ENCODE results near the gene KRTAP10-11. TPM values are rescaled to one million over a fixed set of nuclear protein-coding genes. Genes with fewer than 3 reads are reported as not detected.

Gene KRTAP10-11
- total and polyA plus RNA-seq, 3 donors from 2014 or later, result 0.37 TPM; not detected in 2

DNA sequence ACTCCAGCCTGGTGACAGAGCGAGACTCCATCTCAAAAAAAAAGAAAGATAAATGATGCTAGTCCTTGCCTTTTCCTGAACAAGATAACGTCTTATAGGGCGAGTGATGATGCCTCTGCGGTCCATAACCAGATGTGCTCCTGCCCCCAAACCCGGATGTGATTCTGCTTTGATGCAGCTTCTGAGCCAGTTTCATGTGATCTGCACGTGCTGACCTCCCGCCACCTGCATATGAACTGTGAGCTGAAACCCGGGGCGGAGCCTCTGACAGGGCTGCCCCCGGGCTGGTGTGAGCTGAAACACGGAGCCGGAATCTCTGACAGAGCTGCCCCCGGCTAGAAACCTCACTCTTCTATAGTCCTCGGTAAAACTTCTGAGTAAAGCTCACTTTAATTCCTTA, 6.9 kb downstream of the KRTAP10-11 start:
- Histone ChIP-seq H3K9me3 (no peaks in the 10 kb centered on the region), H3K36me3 (ENCODE audit: low read depth, missing control alignments) (no peaks in the 10 kb centered on the region), H3K4me1 (no peaks in the 10 kb centered on the region), H3K27me3 (no peaks in the 10 kb centered on the region), H3K4me3 (no peak overlapping the region), H3K27ac (no peak overlapping the region)
- WGBS, 2 donors, result 67 to 74% methylated on average over 14 of the region's 14 CpGs
- no peak for DNase-seq
- TF ChIP-seq, protein P1, sequence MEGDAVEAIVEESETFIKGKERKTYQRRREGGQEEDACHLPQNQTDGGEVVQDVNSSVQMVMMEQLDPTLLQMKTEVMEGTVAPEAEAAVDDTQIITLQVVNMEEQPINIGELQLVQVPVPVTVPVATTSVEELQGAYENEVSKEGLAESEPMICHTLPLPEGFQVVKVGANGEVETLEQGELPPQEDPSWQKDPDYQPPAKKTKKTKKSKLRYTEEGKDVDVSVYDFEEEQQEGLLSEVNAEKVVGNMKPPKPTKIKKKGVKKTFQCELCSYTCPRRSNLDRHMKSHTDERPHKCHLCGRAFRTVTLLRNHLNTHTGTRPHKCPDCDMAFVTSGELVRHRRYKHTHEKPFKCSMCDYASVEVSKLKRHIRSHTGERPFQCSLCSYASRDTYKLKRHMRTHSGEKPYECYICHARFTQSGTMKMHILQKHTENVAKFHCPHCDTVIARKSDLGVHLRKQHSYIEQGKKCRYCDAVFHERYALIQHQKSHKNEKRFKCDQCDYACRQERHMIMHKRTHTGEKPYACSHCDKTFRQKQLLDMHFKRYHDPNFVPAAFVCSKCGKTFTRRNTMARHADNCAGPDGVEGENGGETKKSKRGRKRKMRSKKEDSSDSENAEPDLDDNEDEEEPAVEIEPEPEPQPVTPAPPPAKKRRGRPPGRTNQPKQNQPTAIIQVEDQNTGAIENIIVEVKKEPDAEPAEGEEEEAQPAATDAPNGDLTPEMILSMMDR (IDR thresholded peaks at IDR 0.05), result no peak
- TF ChIP-seq POLR2A (IDR thresholded peaks at IDR 0.05), result no peak
- intact Hi-C loops (cut with DNase I; ENCODE audit: low total_unique reads), result no loop called here

DNA sequence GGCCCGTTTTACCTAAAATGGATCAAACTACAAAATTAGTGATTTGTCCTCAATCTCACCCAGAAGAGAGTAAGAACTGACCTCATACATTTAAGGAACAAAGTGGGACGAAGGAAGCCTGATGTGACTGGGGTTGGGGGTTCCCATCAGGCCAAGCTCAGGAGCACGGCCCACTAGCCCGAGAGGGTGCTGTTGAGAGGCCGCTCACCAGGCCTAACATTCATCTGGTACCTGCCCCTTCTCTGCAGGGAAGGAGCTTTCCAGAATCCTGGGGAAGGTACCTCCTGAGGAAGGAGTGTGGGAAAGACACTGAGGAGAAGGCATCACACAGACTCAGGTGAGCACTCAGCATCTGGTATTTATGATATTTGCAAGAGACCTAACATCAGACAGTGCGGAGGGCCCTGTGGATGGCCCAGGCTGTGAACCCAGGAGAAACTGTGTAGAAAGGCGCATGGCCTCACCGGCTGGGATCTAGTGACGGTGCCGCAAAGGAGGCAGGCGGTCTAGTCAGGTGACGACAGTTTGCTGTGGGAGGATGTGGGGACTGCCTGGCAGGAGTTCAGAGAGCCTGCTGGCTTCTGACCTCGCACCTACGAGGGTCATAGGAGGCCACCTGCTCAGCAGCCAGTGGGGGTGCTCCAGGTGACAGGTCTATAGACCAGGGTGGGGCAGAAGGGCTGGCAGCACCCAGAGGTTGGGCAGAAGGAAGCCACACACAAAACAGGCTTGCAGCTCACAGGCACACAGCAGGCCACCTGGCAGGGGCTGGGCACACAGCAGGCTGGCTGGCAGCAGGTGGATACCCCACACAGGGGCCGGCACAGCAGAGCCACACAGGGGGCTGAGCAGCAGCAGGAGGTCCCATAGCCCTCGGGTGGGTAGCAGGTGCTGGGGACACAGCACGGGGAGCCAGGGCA, 7.7 kb downstream of the KRTAP10-11 start:
- no peak overlapping the region for H3K4me3 ChIP-seq
- H3K27me3 ChIP-seq, result no peaks in the 10 kb centered on the region
- H3K4me1 ChIP-seq, result no peaks in the 10 kb centered on the region
- no peak for DNase-seq
- 81 to 87% methylated on average over 14 to 17 of the region's 17 CpGs for whole genome bisulfite sequencing, 2 donors
- no peaks in the 10 kb centered on the region for H3K36me3 ChIP-seq (ENCODE audit: low read depth, missing control alignments)
- no peak for TF ChIP-seq POLR2A (IDR thresholded peaks at IDR 0.05)
- TF ChIP-seq, protein P1 (IDR thresholded peaks at IDR 0.05), result no peak
- intact Hi-C loops (cut with DNase I; ENCODE audit: low total_unique reads), result no loop called here
- H3K9me3 ChIP-seq, result no peaks in the 10 kb centered on the region
- H3K27ac ChIP-seq, result no peak overlapping the region

DNA sequence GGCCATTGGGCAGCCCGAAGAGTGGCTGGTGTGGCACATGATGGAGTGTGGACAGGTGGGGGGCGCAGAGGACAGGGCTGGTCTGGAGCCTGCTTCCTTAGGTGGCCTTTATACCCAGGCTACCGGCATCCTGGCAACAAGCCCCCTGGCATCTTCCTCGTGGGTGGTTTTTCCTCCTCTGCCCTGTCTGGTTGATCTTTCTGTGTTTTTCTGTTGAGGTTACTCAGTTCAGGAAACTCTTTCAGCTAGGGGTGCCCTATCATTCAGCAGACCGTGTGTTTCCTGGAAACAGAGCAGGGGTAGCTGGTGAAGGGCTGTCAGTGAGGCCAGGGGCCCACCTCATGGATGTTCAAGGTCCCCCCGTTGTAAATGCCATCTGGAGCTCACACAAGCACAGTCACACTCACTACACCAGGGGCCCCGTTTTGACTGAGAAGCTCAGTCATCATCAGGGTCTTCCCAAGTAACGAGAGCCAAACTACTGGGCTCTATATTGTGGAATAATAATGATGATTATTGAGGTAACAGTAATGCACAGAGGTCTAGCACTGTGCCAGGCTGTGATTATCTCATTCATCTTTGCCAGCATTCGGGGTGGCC, 8.5 kb downstream of the KRTAP10-11 start, which contains the start of gene KRTAP12-4:
TSS of gene KRTAP12-4 (minus strand) at position 84 of the 600 bp plus-strand sequence. CDS start at position 39, 45 bp downstream.
- no peaks in the 10 kb centered on the region for H3K9me3 ChIP-seq
- intact Hi-C loops (cut with DNase I; ENCODE audit: low total_unique reads), result no loop called here
- WGBS, 2 donors, result 60 to 81% methylated on average over 8 to 9 of the region's 9 CpGs
- no peak within 1 kb of the TSS for H3K4me3 ChIP-seq
- no peaks in the 10 kb centered on the region for H3K27me3 ChIP-seq
- TF ChIP-seq POLR2A (IDR thresholded peaks at IDR 0.05), result no peak
- TF ChIP-seq, protein P1 (IDR thresholded peaks at IDR 0.05), result no peak
- no peak for DNase-seq
- H3K27ac ChIP-seq, result no peak within 1 kb of the TSS
- H3K4me1 ChIP-seq, result no peaks in the 10 kb centered on the region
- H3K36me3 ChIP-seq (ENCODE audit: low read depth, missing control alignments), result no peaks in the 10 kb centered on the region

- WGBS, 2 donors, result 48 to 53% methylated on average over 1 of the region's 1 CpG
- TF ChIP-seq, protein P1 (IDR thresholded peaks at IDR 0.05), result no peak
- no peak for TF ChIP-seq POLR2A (IDR thresholded peaks at IDR 0.05)
Measured at GRCh38 chr21:44656868-44657267, 10.7 kb downstream of the KRTAP10-11 start.

More at GRCh38 chr21:44656868-44657267, 10.7 kb downstream of the KRTAP10-11 start:
- Histone ChIP-seq H3K4me1 (no peaks in the 10 kb centered on the region), H3K4me3 (no peak overlapping the region), H3K36me3 (ENCODE audit: low read depth, missing control alignments) (no peaks in the 10 kb centered on the region), H3K9me3 (no peaks in the 10 kb centered on the region), H3K27me3 (no peaks in the 10 kb centered on the region), H3K27ac (no peak overlapping the region)
- intact Hi-C loops (cut with DNase I; ENCODE audit: low total_unique reads), result no loop called here
- no peak for DNase-seq
